AG04450 (cell line): ENCODE measurements around the gene ZNF708. TPM values are rescaled to one million over a fixed set of nuclear protein-coding genes. Genes with fewer than 3 reads are reported as not detected.
"Not testable (repeated sequence)": the region's sequence is repeated elsewhere in the genome, so short reads cannot be mapped to it uniquely, and the experiment has no call there.

Source experiments
- CTCF ChIA-PET: fragments of 300-600, 350-600 bp; formaldehyde crosslinking; extraction: SDS; loops from one replicate; lab custom pipeline; 2022; ENCODE audit warnings: antibody characterized with exemption, inconsistent platforms; lab: Charles Lee
- POLR2A ChIA-PET: fragments of 350-600 bp; formaldehyde crosslinking; extraction: SDS; loops from one replicate; lab custom pipeline; 2021; ENCODE audit warnings: antibody characterized with exemption, inconsistent platforms; lab: Yijun Ruan, JAX
- DNase-seq: peaks from one replicate; pipeline ENCODE4 v3.0.0-alpha.2; 2011; ENCODE audit warnings: low read depth, low spot score
- H3K27ac ChIP-seq: one replicate; pipeline ENCODE4 v1.5.1; 2012; ENCODE audit warnings: low read depth, low read length, control low read depth
- H3K27me3 ChIP-seq: one replicate; pipeline ENCODE4 v1.6.0; 2012; ENCODE audit warnings: low read length; ENCODE audit not compliant: control insufficient read depth, insufficient read depth
- H3K4me3 ChIP-seq: 2 replicates; pipeline ENCODE4 v1.5.1; 2011; ENCODE audit warnings: mild to moderate bottlenecking, low read depth, low read length, control low read depth
- H3K9me3 ChIP-seq: 2 replicates; pipeline ENCODE4 v1.5.1; 2012; ENCODE audit warnings: low read length; ENCODE audit not compliant: control insufficient read depth, insufficient read depth
- polyA plus RNA-seq: library from polyadenylated mRNA; depleted of rRNA; stranded (reverse); fragments of >200 nt; gene quantifications from 2 replicates; pipeline ENCODE4 v1.2.3, GENCODE V29; 2011
- TF ChIP-seq, protein P1 (sequence below): IDR thresholded peaks from 2 replicates; pipeline ENCODE4 v1.5.1; 2011; ENCODE audit warnings: low read depth, low read length, control low read depth, inconsistent platforms

ZNF708 gene
- polyA plus RNA-seq, 1 experiment: 4.4 TPM

DNA sequence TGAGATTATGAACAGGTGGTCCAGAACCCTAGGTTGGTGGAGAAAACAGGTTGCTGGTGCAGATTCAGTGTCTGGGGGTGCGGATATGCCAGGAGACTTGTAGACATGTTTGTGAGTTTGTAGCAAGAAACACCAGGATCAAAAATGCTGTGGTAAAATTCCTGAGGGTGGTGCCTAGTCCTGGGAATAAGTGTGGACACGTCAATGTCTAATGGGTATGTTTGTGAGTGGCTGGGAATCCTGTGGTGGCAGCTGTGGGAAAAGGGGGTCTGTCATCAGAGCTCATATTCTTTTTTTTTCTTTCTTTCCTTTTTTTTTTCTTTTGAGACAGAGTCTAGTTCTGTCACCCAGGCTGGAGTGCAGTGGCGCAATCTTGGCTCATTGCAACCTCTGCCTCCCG lies 7.2 kb downstream of the ZNF708 start:
- H3K9me3 ChIP-seq: peaks cover 27% of the 10 kb centered on the region
- CTCF ChIA-PET: no interaction called here
- DNase-seq: no peak
- no peak overlapping the region for H3K27ac ChIP-seq
- no peak overlapping the region for H3K4me3 ChIP-seq
- H3K27me3 ChIP-seq: no peaks in the 10 kb centered on the region
- POLR2A ChIA-PET: no interaction called here
- TF ChIP-seq, protein P1, sequence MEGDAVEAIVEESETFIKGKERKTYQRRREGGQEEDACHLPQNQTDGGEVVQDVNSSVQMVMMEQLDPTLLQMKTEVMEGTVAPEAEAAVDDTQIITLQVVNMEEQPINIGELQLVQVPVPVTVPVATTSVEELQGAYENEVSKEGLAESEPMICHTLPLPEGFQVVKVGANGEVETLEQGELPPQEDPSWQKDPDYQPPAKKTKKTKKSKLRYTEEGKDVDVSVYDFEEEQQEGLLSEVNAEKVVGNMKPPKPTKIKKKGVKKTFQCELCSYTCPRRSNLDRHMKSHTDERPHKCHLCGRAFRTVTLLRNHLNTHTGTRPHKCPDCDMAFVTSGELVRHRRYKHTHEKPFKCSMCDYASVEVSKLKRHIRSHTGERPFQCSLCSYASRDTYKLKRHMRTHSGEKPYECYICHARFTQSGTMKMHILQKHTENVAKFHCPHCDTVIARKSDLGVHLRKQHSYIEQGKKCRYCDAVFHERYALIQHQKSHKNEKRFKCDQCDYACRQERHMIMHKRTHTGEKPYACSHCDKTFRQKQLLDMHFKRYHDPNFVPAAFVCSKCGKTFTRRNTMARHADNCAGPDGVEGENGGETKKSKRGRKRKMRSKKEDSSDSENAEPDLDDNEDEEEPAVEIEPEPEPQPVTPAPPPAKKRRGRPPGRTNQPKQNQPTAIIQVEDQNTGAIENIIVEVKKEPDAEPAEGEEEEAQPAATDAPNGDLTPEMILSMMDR: no peak

DNA sequence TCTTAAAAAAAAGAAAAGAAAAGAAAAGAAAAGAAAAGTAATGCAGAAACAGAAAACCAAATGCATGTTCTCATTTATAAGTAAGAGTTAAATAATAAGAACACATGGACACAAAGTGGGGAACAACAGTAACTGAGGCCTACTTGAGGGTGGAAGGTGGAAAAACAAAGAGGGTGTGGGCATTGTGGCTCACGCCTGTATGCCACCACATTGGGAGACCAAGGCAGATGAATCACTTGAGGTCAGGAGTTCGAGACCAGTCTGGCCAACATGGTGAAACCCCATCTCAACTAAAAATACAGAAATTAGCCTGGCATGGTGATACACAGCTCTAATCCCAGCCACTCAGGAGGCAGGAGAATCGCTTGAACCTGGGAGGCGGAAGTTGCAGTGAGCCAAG lies 8.1 kb downstream of the ZNF708 start:
- Histone ChIP-seq H3K4me3 (no peak overlapping the region), H3K9me3 (peaks cover 22% of the 10 kb centered on the region), H3K27ac (no peak overlapping the region), H3K27me3 (no peaks in the 10 kb centered on the region)
- POLR2A ChIA-PET: no interaction called here
- CTCF ChIA-PET: interaction anchor here (0.6 kb wide), 1 partner anchor 78 kb away, joined by 3 read pairs; no protein-coding TSS in a partner anchor
- no peak for DNase-seq
- TF ChIP-seq, protein P1: no peak

DNA sequence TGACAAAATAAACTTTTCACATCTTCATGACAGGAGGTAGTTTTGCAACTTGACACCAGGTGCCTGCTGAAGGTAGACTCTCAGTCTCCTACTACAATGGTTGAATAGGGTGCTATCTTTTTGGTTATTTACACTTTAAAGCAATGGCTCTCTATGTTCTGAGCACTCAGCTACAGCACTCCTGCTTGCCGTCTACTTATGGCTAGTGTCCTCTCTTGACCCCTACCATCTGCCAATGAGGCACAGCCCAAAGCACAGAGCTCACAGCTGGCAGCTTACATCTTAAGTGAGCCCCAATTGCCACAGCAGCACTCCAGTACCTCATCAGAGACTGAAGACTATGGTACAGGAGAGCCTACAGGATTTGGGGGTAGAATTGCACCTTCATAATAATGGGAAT lies 11.4 kb downstream of the ZNF708 start:
- Histone ChIP-seq H3K4me3 (no peak overlapping the region), H3K27me3 (no peaks in the 10 kb centered on the region), H3K27ac (no peak overlapping the region), H3K9me3 (peaks cover 17% of the 10 kb centered on the region)
- DNase-seq: no peak
- POLR2A ChIA-PET: no interaction called here
- CTCF ChIA-PET: no interaction called here
- TF ChIP-seq, protein P1: no peak

DNA sequence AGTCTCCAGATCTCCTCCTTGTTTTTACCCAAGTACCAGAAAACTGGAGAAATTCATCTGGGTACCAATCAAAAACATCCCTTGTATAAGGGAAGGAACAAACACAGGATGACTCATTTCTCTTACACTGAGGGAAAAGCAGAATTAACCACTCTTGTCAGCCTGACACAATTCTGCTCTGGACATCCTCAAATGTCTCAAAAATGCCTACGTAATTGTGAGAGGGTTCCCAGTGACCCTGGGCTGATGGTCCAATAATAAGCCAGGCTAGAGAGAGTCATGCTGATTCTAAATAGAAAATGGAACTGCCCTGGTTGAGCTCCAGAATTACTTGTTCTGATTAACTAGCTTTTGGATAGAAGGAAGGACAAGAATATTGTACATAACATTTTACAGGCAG lies 14.5 kb downstream of the ZNF708 start:
- CTCF ChIA-PET: no interaction called here
- no peak for DNase-seq

DNA sequence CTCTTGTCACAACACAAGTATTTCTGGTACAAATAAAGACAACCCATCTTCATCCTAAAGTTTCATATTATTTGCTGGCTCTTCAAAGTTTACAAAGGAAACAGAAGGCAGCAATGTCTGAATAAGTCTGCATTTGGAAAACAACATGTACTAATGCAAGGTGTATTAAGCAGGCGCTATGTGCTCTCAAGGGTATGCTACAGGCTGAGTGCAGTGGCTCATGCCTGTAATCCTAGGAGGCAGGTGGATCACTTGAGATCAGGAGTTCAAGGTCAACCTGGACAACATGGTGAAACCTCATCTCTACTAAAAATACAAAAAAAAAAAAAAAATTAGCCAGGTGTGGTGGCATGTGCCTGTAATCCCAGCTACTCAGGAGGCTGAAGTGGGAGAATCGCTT lies 16.4 kb downstream of the ZNF708 start:
- H3K27me3 ChIP-seq, H3K4me3 ChIP-seq, H3K27ac ChIP-seq, POLR2A ChIA-PET, DNase-seq, H3K9me3 ChIP-seq, CTCF ChIA-PET: not testable (repeated sequence)

More for the DNA sequence above, 14.5 kb downstream of the ZNF708 start:
- Histone ChIP-seq H3K27ac (no peak overlapping the region), H3K27me3 (no peaks in the 10 kb centered on the region), H3K9me3 (no peaks in the 10 kb centered on the region), H3K4me3 (no peak overlapping the region)
- TF ChIP-seq, protein P1: no peak
- POLR2A ChIA-PET: no interaction called here

DNA sequence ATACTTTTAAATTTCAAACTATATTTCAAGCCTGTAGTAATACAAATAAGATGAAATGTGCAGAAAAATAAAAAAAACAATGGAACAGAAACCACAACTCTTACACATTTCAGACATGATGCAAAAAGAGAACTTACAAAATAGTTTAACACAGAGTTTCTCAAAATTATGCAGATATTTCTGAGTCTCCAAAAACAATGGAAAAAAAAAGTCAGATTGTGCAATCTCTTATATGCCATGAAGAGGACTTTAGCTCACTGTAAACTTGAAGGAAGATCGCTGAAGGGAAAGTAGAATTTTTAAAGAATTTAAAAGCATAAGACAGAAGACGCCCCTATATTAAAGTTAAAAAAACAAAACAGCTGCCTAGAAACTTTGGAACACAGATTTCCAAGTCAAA lies 20.4 kb downstream of the ZNF708 start:
- POLR2A ChIA-PET: no interaction called here
- H3K27me3 ChIP-seq: no peaks in the 10 kb centered on the region
- H3K9me3 ChIP-seq: peaks cover 7% of the 10 kb centered on the region; the same call in 1 of the 2 replicates
- TF ChIP-seq, protein P1: no peak
- no peak overlapping the region for H3K4me3 ChIP-seq
- no peak for DNase-seq
- H3K27ac ChIP-seq: no peak overlapping the region
- CTCF ChIA-PET: no interaction called here

DNA sequence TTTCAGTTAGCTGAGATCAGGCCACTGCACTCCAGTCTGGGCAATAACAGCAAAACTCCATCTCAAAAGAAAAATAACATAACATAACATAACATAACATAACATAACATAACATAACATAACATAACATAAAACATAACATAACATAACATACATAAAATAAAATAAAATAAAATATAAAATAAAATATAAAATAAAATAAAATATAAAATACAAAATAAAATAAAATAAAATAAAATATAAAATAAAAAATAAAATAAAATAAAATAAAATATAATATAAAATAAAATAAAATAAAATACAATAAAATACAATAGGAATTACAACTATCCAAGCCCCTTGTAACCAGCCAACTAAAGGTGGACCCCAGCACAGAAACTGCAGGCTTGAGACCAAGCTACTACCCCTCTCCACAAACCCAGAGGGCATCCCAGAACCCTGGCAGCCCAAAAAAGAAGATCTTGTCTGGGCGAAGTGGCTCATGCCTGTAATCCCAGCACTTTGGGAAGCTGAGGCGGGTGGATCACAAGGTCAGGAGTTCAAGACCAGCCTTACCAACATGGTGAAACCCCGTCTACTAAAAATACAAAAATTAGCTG lies 22.2 kb downstream of the ZNF708 start:
- H3K9me3 ChIP-seq, H3K27ac ChIP-seq, H3K27me3 ChIP-seq, POLR2A ChIA-PET, DNase-seq, CTCF ChIA-PET, H3K4me3 ChIP-seq: not testable (repeated sequence)

DNA sequence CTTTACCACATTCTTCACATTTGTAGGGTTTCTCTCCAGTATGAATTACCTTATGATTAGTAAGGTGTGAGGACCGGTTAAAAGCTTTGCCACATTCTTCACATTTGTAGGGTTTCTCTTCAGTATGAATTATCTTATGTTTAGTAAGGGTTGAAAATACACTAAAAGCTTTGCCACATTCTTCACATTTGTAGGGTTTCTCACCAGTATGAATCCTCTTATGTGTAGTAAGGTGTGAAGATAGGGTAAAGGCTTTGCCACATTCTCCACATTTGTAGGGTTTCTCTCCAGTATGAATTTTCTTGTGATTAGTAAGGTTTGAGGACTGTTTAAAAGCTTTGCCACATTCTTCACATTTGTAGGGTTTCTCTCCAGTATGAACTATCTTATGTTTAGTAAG lies 35.4 kb downstream of the ZNF708 start:
- H3K27ac ChIP-seq, H3K27me3 ChIP-seq, DNase-seq, POLR2A ChIA-PET, H3K4me3 ChIP-seq, CTCF ChIA-PET: not testable (repeated sequence)
- peaks cover 30% of the 10 kb centered on the region for H3K9me3 ChIP-seq
